HG02884 (cell line): ENCODE data around the gene COPZ2.
"Not testable (repeated sequence)": the region's sequence is repeated elsewhere in the genome, so short reads cannot be mapped to it uniquely, and the experiment has no call there.

ENCODE experiments used
- ATAC-seq: cut with Tn5 transposase; IDR thresholded peaks from one replicate; pipeline ENCODE4 v1.9.1; 2021; ENCODE audit warnings: mild to moderate bottlenecking, moderate library complexity; ENCODE audit not compliant: unreplicated experiment

The COPZ2 gene

GRCh38 chr17:47988445-47988844, 49.2 kb downstream of the COPZ2 start:
- not testable (repeated sequence) for ATAC-seq

GRCh38 chr17:47987240-47987835, 50.3 kb downstream of the COPZ2 start:
- ATAC-seq = no peak

DNA sequence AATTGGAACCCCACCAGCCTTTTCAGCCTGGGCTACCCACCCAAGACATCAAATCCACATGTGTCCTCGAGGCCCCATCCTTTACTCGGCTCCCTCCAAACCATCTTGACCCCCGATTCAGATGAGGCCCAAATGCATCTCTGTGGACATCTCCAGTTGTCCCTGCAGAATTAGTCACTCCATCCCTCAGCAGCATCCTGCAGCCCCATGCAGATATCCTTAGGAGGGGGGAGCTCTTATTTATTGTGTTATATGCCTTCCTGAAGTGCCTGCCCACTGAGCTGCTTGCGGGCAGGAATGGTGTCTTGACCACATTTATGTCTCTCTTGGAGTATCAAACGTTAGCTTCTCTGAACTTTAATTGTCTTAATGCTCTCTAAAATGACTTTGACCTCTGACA, 51.1 kb downstream of the COPZ2 start:
- no peak for ATAC-seq

GRCh38 chr17:47983492-47984223, 53.9 kb downstream of the COPZ2 start:
- no peak for ATAC-seq

DNA sequence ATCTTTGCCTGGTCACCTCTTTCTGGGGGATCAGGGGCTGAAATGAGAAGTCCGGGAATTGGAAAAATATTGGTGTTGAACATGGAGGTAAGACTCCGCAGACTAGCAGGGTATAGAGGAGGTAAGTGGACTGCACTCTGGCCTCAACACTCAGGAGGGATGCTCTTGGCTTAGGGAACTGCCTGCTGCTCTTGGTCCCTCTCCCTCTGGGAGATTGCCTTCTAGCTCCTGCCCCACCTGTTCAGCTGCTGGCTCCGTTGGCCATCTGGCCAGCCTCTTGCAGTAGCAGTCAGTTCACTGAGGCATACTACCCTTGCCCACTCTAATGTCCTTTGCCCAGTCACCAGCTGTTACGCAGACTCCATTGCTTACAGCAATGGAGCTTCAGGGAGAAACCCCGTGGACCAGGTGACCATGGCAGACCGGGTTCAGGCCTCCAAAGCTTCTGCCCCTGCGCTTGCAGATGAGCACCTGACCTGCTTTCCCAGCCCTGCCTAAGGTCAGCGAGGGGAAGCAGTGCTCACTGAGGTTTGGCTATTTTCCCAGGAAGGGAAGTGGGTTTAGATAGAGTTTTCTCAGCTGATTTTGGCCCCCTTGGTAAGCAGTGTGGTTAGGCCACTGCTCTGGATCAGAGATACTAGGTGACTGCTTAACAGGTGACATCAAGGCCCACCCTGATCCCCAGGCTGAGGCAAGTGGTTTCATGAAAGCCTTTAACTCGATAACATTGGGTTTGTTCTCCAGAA, 54.8 kb downstream of the COPZ2 start:
- no peak for ATAC-seq

DNA sequence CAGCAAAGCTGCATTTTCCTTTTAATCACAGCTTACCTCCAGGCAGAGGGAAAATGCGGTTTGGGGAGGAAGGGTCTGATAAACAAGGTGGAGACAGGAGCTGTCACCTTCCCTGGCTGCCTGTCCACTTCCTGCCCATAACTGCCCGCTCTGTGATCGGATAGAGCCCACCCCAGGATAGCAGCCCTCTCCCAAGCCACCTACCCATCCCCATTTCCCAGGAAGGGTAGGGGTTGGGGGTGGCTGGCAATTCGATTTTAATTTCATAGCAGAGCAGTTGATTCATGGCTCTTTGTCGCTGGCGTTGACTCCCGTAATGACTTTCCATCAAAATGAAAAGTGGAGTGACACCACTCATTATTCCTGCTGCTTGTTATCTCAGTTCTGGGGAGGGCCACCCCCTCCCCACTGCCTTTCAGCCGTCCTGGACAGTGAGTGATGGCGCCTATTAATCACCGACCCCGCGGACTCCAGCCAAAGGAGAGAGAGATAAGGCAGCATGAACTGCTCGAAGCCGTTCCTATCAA, 55.4 kb downstream of the COPZ2 start:
- no peak for ATAC-seq

DNA sequence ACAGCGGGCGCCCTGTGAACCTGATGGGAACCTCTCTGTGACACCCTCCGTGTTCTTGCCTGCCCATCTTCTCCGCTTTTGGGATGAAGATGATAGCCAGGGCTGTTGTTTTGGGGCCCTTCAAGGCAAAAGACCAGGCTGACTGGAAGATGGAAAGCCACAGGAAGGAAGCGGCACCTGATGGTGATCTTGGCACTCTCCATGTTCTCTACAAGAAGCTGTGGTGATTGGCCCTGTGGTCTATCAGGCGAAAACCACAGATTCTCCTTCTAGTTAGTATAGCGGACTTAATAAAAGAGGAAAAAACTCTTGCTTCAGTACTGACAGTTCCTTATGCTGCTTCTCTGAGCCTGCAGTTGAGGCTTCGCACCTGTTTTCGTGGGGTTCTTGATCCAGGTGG, 56.1 kb downstream of the COPZ2 start:
- ATAC-seq = no peak

DNA sequence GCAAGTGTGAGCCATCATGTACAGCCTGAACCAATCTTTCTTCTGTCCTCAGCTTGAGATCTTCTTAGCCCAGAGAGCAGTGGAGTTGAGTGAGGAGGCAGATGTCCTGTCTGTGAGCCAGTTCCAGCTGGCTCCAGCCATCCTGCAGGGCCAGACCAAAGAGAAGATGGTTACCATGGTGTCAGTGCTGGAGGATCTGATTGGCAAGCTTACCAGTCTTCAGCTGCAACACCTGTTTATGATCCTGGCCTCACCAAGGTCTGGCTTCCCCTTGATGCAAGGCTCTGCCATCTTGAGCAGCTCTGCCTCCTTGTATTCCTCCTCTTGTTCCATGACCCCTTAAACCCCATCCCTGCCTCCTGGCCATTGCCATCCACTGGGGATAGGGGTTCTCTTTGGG, 57.1 kb downstream of the COPZ2 start:
- ATAC-seq = no peak

- no peak for ATAC-seq
Observed at GRCh38 chr17:47978324-47978723, 59.3 kb downstream of the COPZ2 start.
